HUES48 (cell line): Measurements from ENCODE around the gene ZNF512.
"Not testable (repeated sequence)": the region's sequence is repeated elsewhere in the genome, so short reads cannot be mapped to it uniquely, and the experiment has no call there.

Experiments used
- H3K27ac ChIP-seq: one replicate; pipeline ENCODE4 v1.7.0; 2013; ENCODE audit warnings: low read depth, low read length, inconsistent platforms
- H3K27me3 ChIP-seq: 2 replicates; pipeline ENCODE4 v1.6.1; 2013; ENCODE audit warnings: mild to moderate bottlenecking, low read length; ENCODE audit not compliant: control insufficient read depth, insufficient read depth
- H3K36me3 ChIP-seq: 2 replicates; pipeline ENCODE4 v1.6.1; 2013; ENCODE audit warnings: low read length; ENCODE audit not compliant: control insufficient read depth, insufficient read depth
- H3K4me1 ChIP-seq: 2 replicates; pipeline ENCODE4 v1.6.1; 2013; ENCODE audit warnings: mild to moderate bottlenecking, low read length; ENCODE audit not compliant: control insufficient read depth, insufficient read depth
- H3K4me3 ChIP-seq: 2 replicates; pipeline ENCODE4 v1.5.1; 2013; ENCODE audit warnings: mild to moderate bottlenecking, low read depth, low read length
- H3K9ac ChIP-seq: 2 replicates; pipeline ENCODE4 v1.6.1; 2013; ENCODE audit warnings: mild to moderate bottlenecking, low read depth, low read length, moderate library complexity
- H3K9me3 ChIP-seq: 2 replicates; pipeline ENCODE4 v1.6.1; 2013; ENCODE audit warnings: low read length; ENCODE audit not compliant: control insufficient read depth, insufficient read depth

The ZNF512 gene

DNA sequence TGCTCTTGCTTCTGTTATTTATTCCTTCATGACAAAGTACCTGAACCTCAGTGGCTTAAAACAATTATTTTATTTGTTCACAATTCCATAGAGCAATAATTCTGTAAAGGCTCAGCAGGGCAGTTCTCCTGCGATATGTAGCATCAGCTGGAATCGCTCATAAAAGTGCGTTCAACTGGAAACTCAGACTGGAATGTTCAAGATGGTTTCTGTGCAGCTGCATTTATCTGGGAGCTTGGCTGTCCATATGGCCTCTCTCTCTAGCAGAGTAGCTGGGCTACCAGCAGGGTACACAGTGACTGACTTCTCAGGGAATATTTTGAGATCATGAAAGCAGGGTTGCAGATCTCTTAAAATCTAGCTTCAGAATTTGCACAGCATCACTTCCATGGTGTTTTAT is 32.5 kb downstream of the ZNF512 start:
- H3K4me1 ChIP-seq = no peaks in the 10 kb centered on the region
- no peaks in the 10 kb centered on the region for H3K9me3 ChIP-seq
- H3K27me3 ChIP-seq = no peaks in the 10 kb centered on the region
- no peak overlapping the region for H3K4me3 ChIP-seq
- no peak overlapping the region for H3K9ac ChIP-seq
- H3K36me3 ChIP-seq = peaks cover 68% of the 10 kb centered on the region
- H3K27ac ChIP-seq = no peak overlapping the region

GRCh38 chr2:27621524-27621923 is 38.7 kb downstream of the ZNF512 start:
- Histone ChIP-seq H3K9me3 (no peaks in the 10 kb centered on the region), H3K9ac (no peak overlapping the region), H3K27me3 (no peaks in the 10 kb centered on the region), H3K4me3 (no peak overlapping the region), H3K36me3 (peaks cover 78% of the 10 kb centered on the region), H3K4me1 (peaks cover 19% of the 10 kb centered on the region), H3K27ac (peak overlapping the region; percentile 79)

DNA sequence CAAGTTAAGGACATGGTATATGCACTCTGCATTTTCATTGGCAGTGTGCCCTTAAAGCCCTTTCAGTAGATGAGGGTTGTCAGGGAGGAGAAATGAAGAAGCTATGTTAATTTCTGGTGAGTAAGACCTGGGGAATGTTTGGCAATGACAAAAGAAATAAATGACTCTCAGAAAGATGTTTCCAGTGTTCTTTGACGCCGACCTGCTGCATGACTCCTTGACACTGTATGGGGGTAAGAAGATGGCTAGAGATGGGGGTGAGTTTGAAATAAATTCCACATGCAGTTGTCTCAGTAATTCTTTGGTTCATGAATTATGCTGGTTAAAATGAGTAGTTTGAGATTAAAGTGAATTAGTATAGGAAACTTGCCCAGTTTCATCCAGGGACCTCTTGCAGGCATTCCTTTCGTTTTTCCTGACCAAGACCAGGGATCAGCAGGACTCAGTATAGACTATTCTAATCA is 40.1 kb downstream of the ZNF512 start:
- Histone ChIP-seq H3K9ac (no peak overlapping the region), H3K36me3 (peaks cover 64% of the 10 kb centered on the region), H3K27me3 (no peaks in the 10 kb centered on the region), H3K27ac (peak overlapping the region; percentile 79), H3K9me3 (no peaks in the 10 kb centered on the region), H3K4me1 (peaks cover 23% of the 10 kb centered on the region), H3K4me3 (no peak overlapping the region)

- Histone ChIP-seq H3K36me3 (peaks cover 48% of the 10 kb centered on the region), H3K9ac (no peak overlapping the region), H3K4me3 (no peak overlapping the region), H3K4me1 (peaks cover 26% of the 10 kb centered on the region), H3K27me3 (no peaks in the 10 kb centered on the region), H3K27ac (no peak overlapping the region), H3K9me3 (no peaks in the 10 kb centered on the region)
Observed at GRCh38 chr2:27624943-27625342, 42.1 kb downstream of the ZNF512 start.

DNA sequence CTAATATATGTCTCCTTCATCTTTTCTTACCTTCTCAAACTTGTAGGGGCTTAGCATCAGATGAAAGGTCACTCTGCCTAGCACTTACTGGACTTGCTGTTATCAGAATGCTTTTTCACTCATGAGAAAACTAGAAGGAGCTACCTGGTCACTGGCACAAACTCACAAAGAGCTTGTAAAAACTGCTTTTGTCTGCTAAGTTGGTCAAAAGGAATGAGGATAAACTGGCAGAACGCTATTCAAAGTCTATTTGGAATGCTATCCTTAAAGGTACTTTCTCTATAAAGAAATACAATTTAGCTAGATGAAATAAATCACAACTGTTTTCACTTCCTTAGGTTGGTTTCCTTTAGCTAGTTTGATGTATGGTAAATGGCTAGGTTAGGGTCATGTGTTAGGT is 43.5 kb downstream of the ZNF512 start:
- H3K27me3 ChIP-seq, H3K27ac ChIP-seq, H3K9me3 ChIP-seq, H3K9ac ChIP-seq, H3K4me3 ChIP-seq: not testable (repeated sequence)
- Histone ChIP-seq H3K4me1 (peaks cover 26% of the 10 kb centered on the region), H3K36me3 (peaks cover 46% of the 10 kb centered on the region)

DNA sequence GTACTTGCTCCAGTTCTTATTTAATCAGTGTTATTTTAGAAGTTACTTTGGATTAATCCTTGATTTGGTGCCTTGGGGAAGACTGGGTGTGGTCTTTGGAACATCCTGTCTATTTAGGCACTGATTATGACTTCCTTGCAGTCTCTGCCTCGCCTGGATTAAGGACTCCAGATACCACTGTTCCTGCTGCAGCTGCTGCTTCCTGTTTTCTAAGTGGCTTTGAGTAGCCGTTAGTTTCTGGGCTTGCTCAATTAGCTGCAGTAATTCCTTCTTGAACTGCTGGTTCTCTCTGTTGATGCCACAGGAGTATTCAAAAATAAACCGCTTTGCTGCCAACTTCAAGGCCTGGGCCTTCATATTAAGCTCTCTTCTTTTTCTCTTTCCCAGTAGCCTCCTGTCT is 44.1 kb downstream of the ZNF512 start:
- not testable (repeated sequence) for H3K27me3 ChIP-seq, H3K9ac ChIP-seq, H3K9me3 ChIP-seq, H3K4me3 ChIP-seq
- peaks cover 23% of the 10 kb centered on the region for H3K4me1 ChIP-seq
- peak overlapping the region; percentile 2 for H3K27ac ChIP-seq
- peaks cover 46% of the 10 kb centered on the region for H3K36me3 ChIP-seq

DNA sequence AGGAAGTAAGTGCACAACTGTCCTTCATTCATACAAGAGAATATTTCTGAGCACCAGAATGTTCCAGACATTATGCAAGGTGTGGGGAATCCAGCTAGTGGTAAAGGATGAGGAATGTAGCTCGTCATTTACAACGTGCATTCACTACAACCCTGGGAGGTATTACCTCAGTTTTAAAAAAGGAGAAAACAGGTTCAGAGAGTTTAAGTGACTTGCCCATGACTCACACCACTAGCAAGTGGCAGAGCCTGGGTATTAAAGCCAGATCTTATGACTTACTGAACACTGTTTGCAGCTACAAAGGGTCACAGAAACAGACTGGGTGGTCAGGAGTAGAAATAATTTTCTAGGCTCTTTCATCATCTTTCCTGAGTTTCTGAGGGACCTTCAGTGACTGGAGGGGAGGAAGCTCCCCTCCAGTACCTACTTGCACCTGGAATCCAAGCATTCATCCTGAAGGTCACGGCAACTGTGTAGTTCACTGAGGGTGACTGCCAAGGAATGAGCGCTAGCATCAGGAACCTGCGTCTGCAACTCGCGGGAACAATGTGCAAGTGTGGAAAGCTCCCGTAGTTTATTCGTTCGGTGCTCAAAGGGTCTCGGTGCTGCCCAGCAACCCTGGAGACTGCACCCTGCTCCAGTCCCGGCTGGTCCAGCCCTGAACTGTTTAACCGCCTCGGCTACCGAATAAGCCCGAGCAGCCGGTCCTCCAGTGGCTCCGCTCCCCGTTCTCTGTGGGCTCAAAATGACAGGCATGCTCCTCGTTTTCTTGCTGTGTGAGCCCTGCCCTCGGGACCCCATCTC is 45.3 kb downstream of the ZNF512 start:
- Histone ChIP-seq H3K4me1 (peaks cover 11% of the 10 kb centered on the region), H3K9ac (peak overlapping the region; percentile 94), H3K36me3 (peaks cover 46% of the 10 kb centered on the region), H3K4me3 (peak overlapping the region; percentile 94), H3K9me3 (no peaks in the 10 kb centered on the region), H3K27me3 (no peaks in the 10 kb centered on the region), H3K27ac (peak overlapping the region; percentile 75)

DNA sequence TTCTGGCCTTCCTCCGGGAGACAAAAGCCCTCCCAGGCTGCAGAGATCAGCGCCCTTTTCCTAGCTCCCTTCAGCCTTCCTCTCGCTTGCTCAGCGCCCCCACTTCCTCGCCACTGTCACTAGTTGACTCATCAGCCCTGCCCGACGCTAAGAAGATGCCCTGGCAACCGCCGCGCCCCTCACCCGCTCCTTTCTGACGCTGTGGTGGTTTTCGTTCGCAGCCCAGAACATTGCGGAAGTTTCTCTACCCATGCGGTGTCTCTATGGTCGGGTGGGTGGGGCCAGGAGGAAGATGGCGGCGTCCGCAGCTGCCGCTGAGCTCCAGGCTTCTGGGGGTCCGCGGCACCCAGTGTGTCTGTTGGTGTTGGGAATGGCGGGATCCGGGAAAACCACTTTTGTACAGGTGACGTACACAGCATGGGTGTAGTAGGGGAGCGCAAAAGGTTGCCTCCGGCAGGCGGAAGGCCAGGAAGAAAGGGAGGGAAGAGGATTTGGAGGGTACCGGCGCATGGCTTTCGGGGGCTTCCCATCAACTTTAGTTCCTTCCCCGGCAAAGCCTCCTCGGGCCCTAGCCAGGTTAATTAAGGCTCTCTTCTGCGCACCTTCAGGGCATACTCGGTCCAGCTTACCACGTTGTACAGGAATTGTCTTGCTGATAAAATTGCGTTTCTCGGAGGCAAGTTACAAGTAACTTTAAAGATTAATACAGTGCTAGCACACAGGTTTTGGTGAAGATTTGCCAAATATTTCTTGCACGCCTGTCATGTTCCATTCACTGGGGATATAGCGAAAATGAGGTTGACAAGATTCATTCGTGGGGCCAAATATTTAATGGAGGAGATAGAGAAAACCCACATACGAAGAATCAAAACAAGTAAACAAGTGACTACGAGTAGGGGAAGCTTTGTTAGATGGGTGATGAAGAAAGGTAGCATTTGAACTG is 46.2 kb downstream of the ZNF512 start, which contains the start of the genes CCDC121 and GPN1:
TSS of gene CCDC121 (minus strand) at position 246 of the 943 bp plus-strand sequence. CDS start 1,213 bp downstream, outside the sequence.
TSS of gene GPN1 (plus strand) at position 284 of the 943 bp plus-strand sequence. CDS start at position 293, 9 bp downstream.
- Histone ChIP-seq H3K27me3 (no peaks in the 10 kb centered on the region), H3K9ac (peak within 1 kb of the TSS; percentile 94), H3K4me3 (peak within 1 kb of the TSS; percentile 94), H3K36me3 (peaks cover 44% of the 10 kb centered on the region), H3K27ac (peak within 1 kb of the TSS; percentile 75), H3K9me3 (no peaks in the 10 kb centered on the region), H3K4me1 (peaks cover 7% of the 10 kb centered on the region)

- H3K4me3 ChIP-seq = not testable (repeated sequence)
Observed at GRCh38 chr2:27630257-27630656, 47.4 kb downstream of the ZNF512 start.

DNA sequence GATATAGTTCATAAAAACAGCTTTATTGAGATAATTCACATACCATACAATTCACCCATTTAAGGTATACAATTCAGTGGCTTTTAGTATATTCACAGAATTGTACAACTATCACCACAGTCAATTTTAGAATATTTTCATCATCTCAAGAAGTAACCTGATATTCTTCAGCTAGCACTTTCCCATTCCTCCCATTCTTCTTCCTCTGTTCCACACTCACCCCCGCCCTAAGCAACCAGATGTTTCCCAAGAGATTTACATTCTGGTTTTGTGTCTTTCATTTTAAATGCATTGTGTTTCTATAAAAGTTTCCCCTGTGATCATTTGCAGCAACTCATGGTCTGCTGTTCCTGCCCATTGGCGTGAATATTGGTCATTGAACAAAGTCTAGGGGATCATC is 51.4 kb downstream of the ZNF512 start:
- Histone ChIP-seq H3K27me3 (no peaks in the 10 kb centered on the region), H3K36me3 (peaks cover 88% of the 10 kb centered on the region), H3K4me1 (no peaks in the 10 kb centered on the region), H3K4me3 (no peak overlapping the region), H3K9ac (no peak overlapping the region), H3K27ac (no peak overlapping the region), H3K9me3 (no peaks in the 10 kb centered on the region)

More at GRCh38 chr2:27630257-27630656, 47.4 kb downstream of the ZNF512 start:
- H3K27me3 ChIP-seq, H3K4me1 ChIP-seq, H3K9me3 ChIP-seq, H3K9ac ChIP-seq, H3K27ac ChIP-seq: not testable (repeated sequence)
- peaks cover 48% of the 10 kb centered on the region for H3K36me3 ChIP-seq
